Measurements from ENCODE around the gene GPX8.

GRCh38 chr5:55123365-55123764, 36.6 kb upstream of the GPX8 start:
- TF ChIP-seq RCOR1 (conservative IDR thresholded peaks at IDR 0.05; ENCODE audit: low read depth, low read length) (no peak), KDM1A (IDR thresholded peaks at IDR 0.05; ENCODE audit: borderline replicate concordance) (no peak), CTCF (IDR thresholded peaks at IDR 0.05 in 2 of 3, conservative IDR thresholded peaks at IDR 0.05 in 1 of 3; ENCODE audit: control insufficient read depth in 2 of 3, extremely low read depth in 1 of 3, insufficient read depth in 1 of 3, low read depth in 3 of 3, low read length in 3 of 3) (no peak), TAF1 (IDR thresholded peaks at IDR 0.05; ENCODE audit: borderline replicate concordance, low read depth, low read length) (no peak), KAT2A (conservative IDR thresholded peaks at IDR 0.05; ENCODE audit: control insufficient read depth, low read depth, low read length) (no peak), POLR2A (IDR thresholded peaks at IDR 0.05; ENCODE audit: low read depth, low read length) (no peak), NFXL1 (IDR thresholded peaks at IDR 0.05; ENCODE audit: borderline replicate concordance) (no peak)
- TF ChIP-seq, protein P1, sequence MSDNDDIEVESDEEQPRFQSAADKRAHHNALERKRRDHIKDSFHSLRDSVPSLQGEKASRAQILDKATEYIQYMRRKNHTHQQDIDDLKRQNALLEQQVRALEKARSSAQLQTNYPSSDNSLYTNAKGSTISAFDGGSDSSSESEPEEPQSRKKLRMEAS (IDR thresholded peaks at IDR 0.05; ENCODE audit: low read depth, low read length): no peak
- TF ChIP-seq, protein P2, sequence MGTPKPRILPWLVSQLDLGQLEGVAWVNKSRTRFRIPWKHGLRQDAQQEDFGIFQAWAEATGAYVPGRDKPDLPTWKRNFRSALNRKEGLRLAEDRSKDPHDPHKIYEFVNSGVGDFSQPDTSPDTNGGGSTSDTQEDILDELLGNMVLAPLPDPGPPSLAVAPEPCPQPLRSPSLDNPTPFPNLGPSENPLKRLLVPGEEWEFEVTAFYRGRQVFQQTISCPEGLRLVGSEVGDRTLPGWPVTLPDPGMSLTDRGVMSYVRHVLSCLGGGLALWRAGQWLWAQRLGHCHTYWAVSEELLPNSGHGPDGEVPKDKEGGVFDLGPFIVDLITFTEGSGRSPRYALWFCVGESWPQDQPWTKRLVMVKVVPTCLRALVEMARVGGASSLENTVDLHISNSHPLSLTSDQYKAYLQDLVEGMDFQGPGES (IDR thresholded peaks at IDR 0.05): no peak

Data from GM12878 (cell line).